KOPT-K1 (cell line): ENCODE results near the gene CCDC85A.

Experiments used
- H3K27ac ChIP-seq: fragments of 200-600 bp; sonication (generic); 2 replicates; pipeline ENCODE4 v1.5.1; 2016; ENCODE audit warnings: antibody characterized with exemption, mild to moderate bottlenecking, low read depth, low read length; ENCODE audit not compliant: poor library complexity, severe bottlenecking
- H3K36me3 ChIP-seq: fragments of 200-600 bp; sonication (generic); 2 replicates; pipeline ENCODE4 v1.5.1; 2017; ENCODE audit warnings: antibody characterized with exemption, mild to moderate bottlenecking, low read length, moderate library complexity; ENCODE audit not compliant: insufficient read depth
- H3K9me3 ChIP-seq: fragments of 200-600 bp; sonication (generic); 2 replicates; pipeline ENCODE4 v1.5.1; 2017; ENCODE audit warnings: antibody characterized with exemption, low read length, mild to moderate bottlenecking; ENCODE audit not compliant: insufficient read depth, poor library complexity, severe bottlenecking

The CCDC85A gene

DNA sequence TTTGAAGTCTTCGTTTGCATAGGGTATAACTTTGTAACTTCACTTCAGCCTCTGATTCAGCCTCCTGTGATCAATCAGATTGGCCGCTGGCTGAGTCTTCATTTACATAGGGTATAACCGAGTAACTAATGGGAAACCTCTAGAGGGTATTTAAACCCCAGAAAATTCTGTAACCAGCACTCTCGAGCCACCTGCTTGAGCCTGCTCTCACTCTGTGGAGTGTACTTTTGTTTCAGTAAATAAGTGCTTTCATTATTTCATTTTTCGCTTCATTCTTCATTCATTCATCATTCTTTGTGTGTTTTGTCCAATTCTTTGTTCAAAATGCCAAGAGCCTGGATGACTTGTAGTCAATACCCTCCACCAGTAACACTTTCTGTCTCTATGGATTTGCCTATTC is 56.4 kb downstream of the CCDC85A start:
- Histone ChIP-seq H3K9me3 (no peaks in the 10 kb centered on the region), H3K27ac (no peak overlapping the region), H3K36me3 (no peaks in the 10 kb centered on the region)

- H3K36me3 ChIP-seq: no peaks in the 10 kb centered on the region
- no peak overlapping the region for H3K27ac ChIP-seq
- H3K9me3 ChIP-seq: no peaks in the 10 kb centered on the region
Measured at GRCh38 chr2:56244506-56244905, 60.7 kb downstream of the CCDC85A start.

DNA sequence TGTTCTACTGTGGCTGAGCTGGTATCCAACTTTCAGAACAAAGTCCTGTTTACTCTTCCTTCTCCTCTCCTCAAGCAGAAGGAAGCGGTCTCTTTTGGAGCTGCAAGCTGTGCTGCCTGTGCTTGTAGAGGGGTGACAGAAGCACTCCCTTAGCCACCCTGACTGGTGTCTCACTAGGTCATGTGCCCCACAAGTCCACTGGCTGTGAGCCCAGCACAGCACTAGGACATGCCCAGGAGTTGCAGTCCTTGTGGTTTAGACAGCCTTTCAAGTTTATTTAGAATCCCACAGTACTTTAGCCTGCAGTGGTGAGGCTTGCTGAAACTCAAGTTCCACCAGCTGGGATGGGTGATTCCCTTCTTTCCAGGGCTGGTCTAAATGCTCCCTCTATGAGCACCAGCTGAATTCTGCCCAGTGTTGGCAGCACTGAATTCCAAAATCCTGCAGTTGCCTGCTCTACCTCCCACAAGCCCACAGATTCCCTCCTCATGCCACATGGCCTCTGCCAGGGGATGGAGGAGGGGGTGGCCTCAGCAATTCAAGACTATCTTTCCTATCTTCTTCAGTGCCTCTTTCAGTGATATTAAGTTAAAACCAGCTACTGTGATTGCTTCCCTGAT is 61.2 kb downstream of the CCDC85A start:
- no peak overlapping the region for H3K27ac ChIP-seq
- no peaks in the 10 kb centered on the region for H3K36me3 ChIP-seq
- no peaks in the 10 kb centered on the region for H3K9me3 ChIP-seq

DNA sequence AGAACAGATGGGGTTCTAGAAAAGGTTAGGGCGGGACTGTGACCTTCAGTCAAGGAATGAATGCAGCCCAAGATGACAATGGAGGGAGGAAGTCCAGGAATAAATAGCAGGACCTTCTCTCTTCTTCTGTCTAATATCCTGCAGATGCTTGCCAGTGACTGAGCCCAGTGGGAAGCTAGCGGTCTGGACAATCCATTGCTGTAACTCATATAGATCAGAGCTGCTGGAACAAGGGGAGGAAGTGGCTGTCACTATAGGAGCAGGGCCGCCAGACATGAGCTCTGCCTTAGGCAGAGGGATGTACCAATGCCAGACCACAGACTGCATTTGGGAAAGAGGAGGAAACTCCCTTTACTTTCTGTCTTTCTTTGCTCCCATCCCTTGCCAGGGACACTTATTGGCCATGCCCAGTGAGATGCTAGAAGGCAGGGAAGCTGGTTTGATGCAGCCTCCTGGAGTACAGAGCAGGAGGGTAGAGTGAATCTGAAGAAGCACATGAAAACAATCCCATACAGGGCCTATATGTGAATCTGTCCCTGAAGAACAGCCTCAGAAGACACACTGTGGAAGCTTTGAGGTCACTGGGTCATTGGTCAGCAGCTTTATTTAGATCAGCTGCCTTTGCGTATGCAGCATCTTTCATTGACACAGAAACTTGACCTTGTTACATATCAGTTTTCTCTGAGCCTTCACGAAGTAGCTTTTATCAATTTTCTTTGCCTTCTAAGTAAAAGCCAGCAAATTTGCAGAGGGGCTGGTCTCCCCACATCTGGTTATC is 65.4 kb downstream of the CCDC85A start:
- Histone ChIP-seq H3K36me3 (no peaks in the 10 kb centered on the region), H3K27ac (no peak overlapping the region), H3K9me3 (no peaks in the 10 kb centered on the region)

GRCh38 chr2:56250153-56250729 is 66.5 kb downstream of the CCDC85A start:
- no peaks in the 10 kb centered on the region for H3K36me3 ChIP-seq
- no peaks in the 10 kb centered on the region for H3K9me3 ChIP-seq

GRCh38 chr2:56260415-56260814 is 76.6 kb downstream of the CCDC85A start:
- Histone ChIP-seq H3K27ac (no peak overlapping the region), H3K9me3 (no peaks in the 10 kb centered on the region), H3K36me3 (no peaks in the 10 kb centered on the region)

More at GRCh38 chr2:56250153-56250729, 66.5 kb downstream of the CCDC85A start:
- H3K27ac ChIP-seq: no peak overlapping the region

GRCh38 chr2:56262241-56262640 is 78.5 kb downstream of the CCDC85A start:
- Histone ChIP-seq H3K27ac (no peak overlapping the region), H3K36me3 (no peaks in the 10 kb centered on the region), H3K9me3 (no peaks in the 10 kb centered on the region)

DNA sequence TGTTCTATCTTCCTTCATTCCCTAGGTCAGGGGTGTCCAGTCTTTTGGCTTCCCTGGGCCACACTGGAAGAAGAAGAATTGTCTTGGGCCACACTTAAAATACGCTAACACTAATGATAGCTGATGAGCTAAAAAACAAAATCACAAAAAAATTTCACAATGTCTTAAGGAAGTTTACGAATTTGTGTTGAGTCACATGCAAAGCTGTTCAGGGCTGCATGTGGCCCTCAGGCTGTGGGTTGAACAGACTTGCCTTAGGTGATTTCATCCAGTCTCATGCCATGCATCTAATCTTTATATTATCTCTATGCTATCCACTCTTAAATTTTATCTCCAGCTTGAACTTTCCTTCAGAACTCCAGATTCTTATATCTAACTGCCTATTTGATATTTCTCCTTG is 80.1 kb downstream of the CCDC85A start:
- Histone ChIP-seq H3K9me3 (no peaks in the 10 kb centered on the region), H3K36me3 (no peaks in the 10 kb centered on the region), H3K27ac (no peak overlapping the region)

DNA sequence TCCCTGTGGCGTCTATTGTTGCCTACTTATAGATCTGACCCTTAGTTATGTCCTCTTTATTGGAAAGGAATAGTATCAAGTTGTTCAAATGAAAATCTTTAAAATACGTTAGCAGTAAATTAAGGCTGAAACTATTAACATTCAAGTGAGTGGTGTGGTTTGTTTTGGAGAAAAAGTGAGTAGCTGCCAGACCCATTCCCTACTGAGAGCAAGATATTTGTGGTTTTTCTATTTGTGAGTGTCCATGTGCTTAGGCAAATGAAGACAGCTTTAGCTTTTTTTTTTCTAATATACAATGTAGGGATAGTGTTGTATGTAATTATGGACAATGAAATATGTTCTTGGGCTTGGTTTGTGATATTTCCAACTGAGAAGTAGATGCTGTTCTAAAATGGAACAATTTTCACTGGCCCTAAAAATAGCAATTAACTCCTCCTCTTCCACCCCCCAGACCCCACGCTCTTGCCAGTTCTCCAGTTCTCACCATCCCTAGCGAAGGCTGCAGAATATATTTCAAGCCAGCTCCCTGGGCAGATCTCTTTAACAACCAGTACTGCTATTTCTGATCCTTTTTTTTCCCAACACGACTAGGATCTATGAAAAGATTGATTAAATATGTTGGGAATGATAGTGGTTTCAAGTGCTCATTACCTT is 83.1 kb downstream of the CCDC85A start:
- Histone ChIP-seq H3K36me3 (no peaks in the 10 kb centered on the region), H3K27ac (no peak overlapping the region), H3K9me3 (no peaks in the 10 kb centered on the region)

DNA sequence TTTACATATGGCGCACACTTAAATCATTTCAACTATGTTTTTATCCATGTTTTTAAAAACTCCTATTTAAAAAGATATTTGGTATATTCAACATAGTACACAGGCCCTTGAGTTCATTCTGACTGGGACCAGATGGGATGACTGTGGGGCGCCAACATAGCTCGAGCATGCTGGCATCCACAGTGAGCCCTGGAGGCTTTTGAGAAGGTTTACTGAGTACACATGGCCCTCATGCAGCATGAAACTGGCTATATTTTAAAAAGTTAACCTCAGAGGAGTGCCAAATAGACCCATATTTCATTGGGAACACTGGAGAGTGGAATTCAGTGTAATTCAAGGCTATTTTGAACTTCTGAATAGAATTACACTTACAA is 83.6 kb downstream of the CCDC85A start:
- no peaks in the 10 kb centered on the region for H3K9me3 ChIP-seq
- no peak overlapping the region for H3K27ac ChIP-seq
- no peaks in the 10 kb centered on the region for H3K36me3 ChIP-seq

GRCh38 chr2:56268856-56269255 is 85.1 kb downstream of the CCDC85A start:
- H3K36me3 ChIP-seq: no peaks in the 10 kb centered on the region
- no peaks in the 10 kb centered on the region for H3K9me3 ChIP-seq
- H3K27ac ChIP-seq: no peak overlapping the region

GRCh38 chr2:56271275-56271674 is 87.5 kb downstream of the CCDC85A start:
- Histone ChIP-seq H3K9me3 (no peaks in the 10 kb centered on the region), H3K36me3 (no peaks in the 10 kb centered on the region), H3K27ac (no peak overlapping the region)

- Histone ChIP-seq H3K9me3 (no peaks in the 10 kb centered on the region), H3K27ac (no peak overlapping the region)
Measured at GRCh38 chr2:56285224-56285623, 101.4 kb downstream of the CCDC85A start.

GRCh38 chr2:56286936-56287335 is 103.1 kb downstream of the CCDC85A start:
- no peak overlapping the region for H3K27ac ChIP-seq
- no peaks in the 10 kb centered on the region for H3K9me3 ChIP-seq
- no peaks in the 10 kb centered on the region for H3K36me3 ChIP-seq

More at GRCh38 chr2:56285224-56285623, 101.4 kb downstream of the CCDC85A start:
- no peaks in the 10 kb centered on the region for H3K36me3 ChIP-seq

GRCh38 chr2:56287508-56287907 is 103.7 kb downstream of the CCDC85A start:
- H3K36me3 ChIP-seq: no peaks in the 10 kb centered on the region
- no peak overlapping the region for H3K27ac ChIP-seq
- H3K9me3 ChIP-seq: no peaks in the 10 kb centered on the region
